HFFc6 (cell line): Measurements from ENCODE around the gene C10orf53. TPM values are rescaled to one million over a fixed set of nuclear protein-coding genes. Genes with fewer than 3 reads are reported as not detected.

Experiments used
- DNase-seq: peaks from one replicate; pipeline ENCODE4 v3.0.0-alpha.2; 2018
- H3K27ac Mint-ChIP-seq: 2 replicates; pipeline ENCODE4 v1.8.0; 2020; ENCODE audit warnings: mild to moderate bottlenecking, mixed read lengths
- H3K27me3 Mint-ChIP-seq: 2 replicates; pipeline ENCODE4 v1.8.0; 2021; ENCODE audit warnings: mild to moderate bottlenecking, moderate library complexity, mixed read lengths; ENCODE audit not compliant: insufficient read depth
- H3K36me3 Mint-ChIP-seq: 2 replicates; pipeline ENCODE4 v1.8.0; 2021; ENCODE audit warnings: low read depth, mixed read lengths
- H3K4me1 Mint-ChIP-seq: 2 replicates; pipeline ENCODE4 v1.8.0; 2020; ENCODE audit warnings: low read depth, mixed read lengths
- H3K4me3 Mint-ChIP-seq: 2 replicates; pipeline ENCODE4 v1.8.0; 2020; ENCODE audit warnings: mild to moderate bottlenecking, moderate library complexity, mixed read lengths
- H3K9me3 Mint-ChIP-seq: 2 replicates; pipeline ENCODE4 v1.8.0; 2020; ENCODE audit warnings: mild to moderate bottlenecking, mixed read lengths
- CTCF ChIP-seq: fragments of 200-600 bp; sonication (generic); IDR thresholded peaks from 2 replicates; pipeline ENCODE4 v1.5.0; 2021; ENCODE audit warnings: antibody characterized with exemption, mild to moderate bottlenecking
- total RNA-seq, 6 experiments: library from RNA; stranded (reverse); fragmentation: NEBNext Ultra II Directional; extraction: Animal tissue kit (Norgen Biotek cat#: 25700); gene quantifications; 2 replicates in 1 of 6; 3 replicates in 5 of 6; pipeline ENCODE4 v1.2.3, GENCODE V29; 2021

C10orf53 gene
- total RNA-seq, 6 experiments from 2014 or later = not detected

GRCh38 chr10:49688261-49688846 lies 8.9 kb downstream of the C10orf53 start:
- DNase-seq = no peak
- no peaks in the 10 kb centered on the region for H3K9me3 Mint-ChIP-seq
- peaks cover 9% of the 10 kb centered on the region for H3K4me1 Mint-ChIP-seq
- no peak overlapping the region for H3K4me3 Mint-ChIP-seq
- no peaks in the 10 kb centered on the region for H3K36me3 Mint-ChIP-seq
- TF ChIP-seq CTCF = no peak
- no peak overlapping the region for H3K27ac Mint-ChIP-seq
- H3K27me3 Mint-ChIP-seq = peaks cover 41% of the 10 kb centered on the region

GRCh38 chr10:49688920-49689319 lies 9.5 kb downstream of the C10orf53 start:
- Mint-ChIP-seq H3K4me1 (peaks cover 9% of the 10 kb centered on the region), H3K9me3 (no peaks in the 10 kb centered on the region), H3K36me3 (no peaks in the 10 kb centered on the region), H3K4me3 (no peak overlapping the region), H3K27me3 (peaks cover 47% of the 10 kb centered on the region), H3K27ac (no peak overlapping the region)
- no peak for TF ChIP-seq CTCF
- DNase-seq = no peak

- Mint-ChIP-seq H3K4me3 (no peak overlapping the region), H3K36me3 (no peaks in the 10 kb centered on the region), H3K9me3 (no peaks in the 10 kb centered on the region), H3K27ac (no peak overlapping the region), H3K4me1 (peaks cover 9% of the 10 kb centered on the region), H3K27me3 (peaks cover 55% of the 10 kb centered on the region)
- no peak for TF ChIP-seq CTCF
- DNase-seq = no peak
These were observed 10.5 kb downstream of the C10orf53 start for GRCh38 chr10:49689882-49690510.

- DNase-seq = no peak
- peaks cover 9% of the 10 kb centered on the region for H3K4me1 Mint-ChIP-seq
- no peaks in the 10 kb centered on the region for H3K36me3 Mint-ChIP-seq
- H3K4me3 Mint-ChIP-seq = no peak overlapping the region
- H3K27me3 Mint-ChIP-seq = peaks cover 61% of the 10 kb centered on the region
- H3K27ac Mint-ChIP-seq = no peak overlapping the region
- TF ChIP-seq CTCF = no peak
- H3K9me3 Mint-ChIP-seq = no peaks in the 10 kb centered on the region
These were observed 11.4 kb downstream of the C10orf53 start for GRCh38 chr10:49690698-49691356.

- Mint-ChIP-seq H3K4me3 (no peak overlapping the region), H3K27me3 (peaks cover 68% of the 10 kb centered on the region), H3K36me3 (no peaks in the 10 kb centered on the region)
These were observed 12.1 kb downstream of the C10orf53 start for GRCh38 chr10:49691588-49691987.

More at GRCh38 chr10:49691588-49691987, 12.1 kb downstream of the C10orf53 start:
- peaks cover 9% of the 10 kb centered on the region for H3K4me1 Mint-ChIP-seq
- no peak overlapping the region for H3K27ac Mint-ChIP-seq
- TF ChIP-seq CTCF = no peak
- no peaks in the 10 kb centered on the region for H3K9me3 Mint-ChIP-seq
- DNase-seq = no peak
